Glutamatergic neuron (in vitro differentiated cells): ENCODE measurements around the gene PRICKLE2. TPM values are rescaled to one million over a fixed set of nuclear protein-coding genes. Genes with fewer than 3 reads are reported as not detected.

Experiments used
- DNase-seq: peaks from one replicate; pipeline ENCODE4 v3.0.0; 2022
- H3K27ac Mint-ChIP-seq: one replicate; pipeline ENCODE4 v1.8.0; 2020; ENCODE audit warnings: mild to moderate bottlenecking, mixed read lengths, inconsistent platforms; ENCODE audit not compliant: unreplicated experiment
- H3K27me3 Mint-ChIP-seq: one replicate; pipeline ENCODE4 v1.8.0; 2020; ENCODE audit warnings: mild to moderate bottlenecking, moderate library complexity, mixed read lengths, inconsistent platforms; ENCODE audit not compliant: unreplicated experiment
- H3K36me3 Mint-ChIP-seq: one replicate; pipeline ENCODE4 v1.8.0; 2020; ENCODE audit warnings: mild to moderate bottlenecking, mixed read lengths, inconsistent platforms; ENCODE audit not compliant: unreplicated experiment
- H3K4me1 Mint-ChIP-seq: one replicate; pipeline ENCODE4 v1.8.0; 2020; ENCODE audit warnings: mild to moderate bottlenecking, low read depth, mixed read lengths, inconsistent platforms; ENCODE audit not compliant: unreplicated experiment
- H3K4me3 Mint-ChIP-seq: one replicate; pipeline ENCODE4 v1.8.0; 2020; ENCODE audit warnings: mild to moderate bottlenecking, mixed read lengths, inconsistent platforms; ENCODE audit not compliant: unreplicated experiment
- H3K9me3 Mint-ChIP-seq: one replicate; pipeline ENCODE4 v1.8.0; 2020; ENCODE audit warnings: mild to moderate bottlenecking, moderate library complexity, mixed read lengths, inconsistent platforms; ENCODE audit not compliant: unreplicated experiment
- total RNA-seq: library from RNA; stranded (reverse); fragmentation: NEBNext Ultra II Directional; extraction: Animal tissue kit (Norgen Biotek cat#: 25700); gene quantifications from one replicate; pipeline ENCODE4 v1.2.1, GENCODE V29; 2021; ENCODE audit not compliant: unreplicated experiment
- TF ChIP-seq, protein P1 (sequence below): fragments of 200-600 bp; sonication (generic); IDR thresholded peaks from one replicate; pipeline ENCODE4 v1.5.0; 2021; ENCODE audit not compliant: partially characterized antibody, unreplicated experiment

The PRICKLE2 gene
- total RNA-seq, 1 donor from 2014 or later, result 18.9 TPM

DNA sequence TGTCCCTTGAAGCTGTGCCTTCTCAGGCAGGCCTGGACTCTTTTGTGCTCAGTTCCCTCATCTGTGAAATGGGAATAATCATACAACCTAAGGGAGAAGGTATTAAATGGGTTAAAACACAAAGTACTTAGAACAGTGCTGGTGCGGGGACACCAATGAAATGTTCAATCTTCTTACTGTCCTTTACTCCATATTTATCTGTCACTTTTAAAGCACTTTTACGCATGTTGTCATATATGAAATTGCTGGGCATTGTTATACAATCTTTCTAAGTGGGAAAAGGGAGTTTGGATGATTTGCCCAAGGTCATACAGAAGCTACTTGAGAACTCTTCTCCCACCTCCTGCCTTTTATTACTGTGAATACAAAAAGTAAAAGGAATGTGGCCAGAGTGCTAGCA lies 114.2 kb downstream of the PRICKLE2 start:
- Mint-ChIP-seq H3K4me1 (peaks cover 27% of the 10 kb centered on the region), H3K9me3 (peaks cover 14% of the 10 kb centered on the region)
- no peak for DNase-seq

DNA sequence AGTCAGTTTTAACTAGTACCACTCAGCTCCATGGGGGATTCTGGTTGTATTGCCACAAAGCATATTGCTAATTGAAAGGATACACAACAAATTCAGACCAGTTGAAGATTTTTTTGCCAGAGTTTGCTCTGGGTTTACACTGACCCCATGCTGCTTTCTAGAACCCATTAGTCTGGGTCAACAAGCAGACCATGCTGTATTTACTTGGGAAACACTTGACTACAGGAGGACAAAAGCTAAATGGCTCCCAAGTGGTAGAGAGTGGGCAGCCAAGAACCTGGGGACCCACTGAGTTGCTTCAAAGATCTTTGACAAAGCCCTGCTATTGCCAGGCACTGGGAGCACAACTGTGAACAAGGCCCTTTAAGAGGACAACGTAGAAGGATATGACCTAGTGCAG lies 115.2 kb downstream of the PRICKLE2 start:
- H3K4me3 Mint-ChIP-seq, result no peak overlapping the region
- peaks cover 12% of the 10 kb centered on the region for H3K9me3 Mint-ChIP-seq
- peaks cover 11% of the 10 kb centered on the region for H3K36me3 Mint-ChIP-seq
- no peak overlapping the region for H3K27ac Mint-ChIP-seq
- H3K4me1 Mint-ChIP-seq, result peaks cover 27% of the 10 kb centered on the region
- H3K27me3 Mint-ChIP-seq, result peaks cover 4% of the 10 kb centered on the region
- TF ChIP-seq, protein P1, sequence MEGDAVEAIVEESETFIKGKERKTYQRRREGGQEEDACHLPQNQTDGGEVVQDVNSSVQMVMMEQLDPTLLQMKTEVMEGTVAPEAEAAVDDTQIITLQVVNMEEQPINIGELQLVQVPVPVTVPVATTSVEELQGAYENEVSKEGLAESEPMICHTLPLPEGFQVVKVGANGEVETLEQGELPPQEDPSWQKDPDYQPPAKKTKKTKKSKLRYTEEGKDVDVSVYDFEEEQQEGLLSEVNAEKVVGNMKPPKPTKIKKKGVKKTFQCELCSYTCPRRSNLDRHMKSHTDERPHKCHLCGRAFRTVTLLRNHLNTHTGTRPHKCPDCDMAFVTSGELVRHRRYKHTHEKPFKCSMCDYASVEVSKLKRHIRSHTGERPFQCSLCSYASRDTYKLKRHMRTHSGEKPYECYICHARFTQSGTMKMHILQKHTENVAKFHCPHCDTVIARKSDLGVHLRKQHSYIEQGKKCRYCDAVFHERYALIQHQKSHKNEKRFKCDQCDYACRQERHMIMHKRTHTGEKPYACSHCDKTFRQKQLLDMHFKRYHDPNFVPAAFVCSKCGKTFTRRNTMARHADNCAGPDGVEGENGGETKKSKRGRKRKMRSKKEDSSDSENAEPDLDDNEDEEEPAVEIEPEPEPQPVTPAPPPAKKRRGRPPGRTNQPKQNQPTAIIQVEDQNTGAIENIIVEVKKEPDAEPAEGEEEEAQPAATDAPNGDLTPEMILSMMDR, result no peak
- no peak for DNase-seq

More for the DNA sequence above, 114.2 kb downstream of the PRICKLE2 start:
- H3K27me3 Mint-ChIP-seq, result peaks cover 4% of the 10 kb centered on the region
- TF ChIP-seq, protein P1, result no peak
- peaks cover 11% of the 10 kb centered on the region for H3K36me3 Mint-ChIP-seq
- no peak overlapping the region for H3K27ac Mint-ChIP-seq
- H3K4me3 Mint-ChIP-seq, result no peak overlapping the region

DNA sequence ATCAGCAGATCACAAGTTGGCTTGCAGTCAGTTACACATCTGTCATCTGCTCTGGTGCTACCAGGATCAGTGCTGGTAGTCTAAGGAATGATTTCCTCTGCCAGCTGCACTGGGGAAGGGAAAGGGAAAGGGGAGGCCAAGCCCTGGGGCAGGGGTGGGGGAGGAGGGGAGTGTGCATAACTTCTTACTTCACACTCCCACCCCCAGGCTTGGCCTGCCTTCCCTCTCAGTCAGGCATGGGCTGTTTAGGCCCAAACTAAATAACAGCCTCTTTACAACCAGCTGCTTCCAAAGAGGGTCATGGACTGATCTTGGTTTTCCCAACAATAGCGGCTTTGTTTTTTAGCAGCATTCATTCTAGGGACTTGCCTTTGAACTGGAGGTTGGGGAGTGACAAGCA lies 115.8 kb downstream of the PRICKLE2 start:
- no peak for DNase-seq
- Mint-ChIP-seq H3K27me3 (peaks cover 4% of the 10 kb centered on the region), H3K9me3 (peaks cover 12% of the 10 kb centered on the region), H3K36me3 (peaks cover 9% of the 10 kb centered on the region), H3K4me1 (peaks cover 27% of the 10 kb centered on the region), H3K27ac (no peak overlapping the region), H3K4me3 (no peak overlapping the region)
- TF ChIP-seq, protein P1, result no peak

DNA sequence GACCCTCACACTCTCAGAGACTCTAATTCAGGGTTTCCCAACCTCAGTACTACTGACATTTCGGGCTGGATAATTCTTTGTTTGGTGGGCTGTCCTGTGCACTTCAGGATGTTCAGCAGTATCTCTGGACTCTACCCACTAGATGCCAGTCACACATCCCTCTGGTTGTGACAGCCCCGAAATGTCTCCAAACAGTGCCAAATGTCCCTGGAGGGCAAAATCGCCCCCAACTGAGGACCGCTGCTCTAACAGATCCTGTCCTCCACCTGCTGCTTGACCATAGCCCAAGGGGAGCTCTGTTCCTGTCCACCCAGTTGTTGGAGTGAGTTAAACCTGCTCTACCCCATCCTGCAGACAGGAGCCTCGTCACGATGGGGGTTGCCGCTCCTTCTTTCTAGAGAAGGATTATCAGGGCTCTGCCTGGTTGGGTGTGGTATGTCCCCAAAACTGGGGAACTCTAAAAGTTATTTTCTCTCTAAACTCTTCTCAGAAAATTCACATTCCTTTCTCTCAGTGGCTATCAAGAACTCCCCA lies 116.4 kb downstream of the PRICKLE2 start:
- Mint-ChIP-seq H3K27me3 (peaks cover 4% of the 10 kb centered on the region), H3K36me3 (peaks cover 5% of the 10 kb centered on the region), H3K4me1 (peaks cover 27% of the 10 kb centered on the region), H3K4me3 (no peak overlapping the region), H3K27ac (no peak overlapping the region), H3K9me3 (peaks cover 9% of the 10 kb centered on the region)
- DNase-seq, result no peak
- TF ChIP-seq, protein P1, result no peak

DNA sequence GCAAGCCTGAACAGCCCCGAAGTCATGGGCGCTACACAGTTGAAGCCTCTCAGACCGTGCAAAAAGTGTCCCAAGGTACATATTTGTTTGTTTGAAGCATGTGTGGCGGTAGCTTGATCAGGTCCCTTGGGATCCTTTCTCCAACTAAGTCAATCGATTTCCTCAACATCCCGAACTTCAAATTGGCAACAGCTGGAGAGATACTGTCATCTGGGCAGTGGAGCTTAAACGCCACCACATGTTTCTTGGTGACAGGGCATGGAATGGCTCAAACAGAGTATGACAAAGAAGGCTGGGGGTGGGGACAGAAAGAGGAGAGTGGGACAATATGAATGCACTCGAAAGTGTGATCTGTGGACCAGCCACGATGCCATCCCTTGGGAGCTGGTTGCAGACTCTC lies 117.0 kb downstream of the PRICKLE2 start:
- H3K4me1 Mint-ChIP-seq, result peaks cover 27% of the 10 kb centered on the region
- no peak for DNase-seq
- H3K4me3 Mint-ChIP-seq, result no peak overlapping the region
- H3K9me3 Mint-ChIP-seq, result peaks cover 8% of the 10 kb centered on the region
- peak overlapping the region; percentile 24 for H3K27ac Mint-ChIP-seq
- H3K27me3 Mint-ChIP-seq, result peaks cover 4% of the 10 kb centered on the region
- peaks cover 5% of the 10 kb centered on the region for H3K36me3 Mint-ChIP-seq
- TF ChIP-seq, protein P1, result no peak
